Mesenchymal stem cell (in vitro differentiated cells and primary cell): ENCODE measurements around the gene ITPKA.

Experiments used
- DNase-seq: peaks from one replicate; pipeline ENCODE4 v3.0.0-alpha.2; 2013
- H2AFZ ChIP-seq: one replicate; pipeline ENCODE4 v1.6.1; 2013; ENCODE audit warnings: low read depth, mild to moderate bottlenecking, control low read depth, inconsistent platforms, low read length, moderate library complexity
- H2AK5ac ChIP-seq: 2 replicates; pipeline ENCODE4 v1.6.1; 2013; ENCODE audit warnings: low read length, moderate library complexity, mild to moderate bottlenecking, inconsistent platforms; ENCODE audit not compliant: severe bottlenecking
- H2BK120ac ChIP-seq: one replicate; pipeline ENCODE4 v1.6.1; 2013; ENCODE audit warnings: low read depth, mild to moderate bottlenecking, inconsistent platforms, low read length, moderate library complexity
- H2BK12ac ChIP-seq, 2 experiments: one replicate each; pipeline ENCODE4 v1.6.1; 2013; ENCODE audit warnings: inconsistent platforms in 2 of 2, low read length in 2 of 2, mild to moderate bottlenecking in 2 of 2, moderate library complexity in 2 of 2, control low read depth in 1 of 2
- H2BK15ac ChIP-seq: one replicate; pipeline ENCODE4 v1.6.1; 2013; ENCODE audit warnings: mild to moderate bottlenecking, low read depth, inconsistent platforms; ENCODE audit not compliant: poor library complexity, severe bottlenecking
- H2BK5ac ChIP-seq: 2 replicates; pipeline ENCODE4 v1.6.1; 2013; ENCODE audit warnings: low read depth, mild to moderate bottlenecking, low read length, control low read depth, inconsistent platforms; ENCODE audit not compliant: poor library complexity, severe bottlenecking
- H3K14ac ChIP-seq, 2 experiments: one replicate each; pipeline ENCODE4 v1.6.1; 2013; ENCODE audit warnings: inconsistent platforms in 2 of 2, low read length in 2 of 2, control low read depth in 1 of 2, mild to moderate bottlenecking in 1 of 2, moderate library complexity in 1 of 2
- H3K18ac ChIP-seq, 2 experiments: one replicate each; pipeline ENCODE4 v1.6.1; 2013; ENCODE audit warnings: inconsistent platforms in 2 of 2, low read length in 2 of 2, control low read depth in 1 of 2, low read depth in 1 of 2, mild to moderate bottlenecking in 1 of 2
- H3K23ac ChIP-seq, 2 experiments: one replicate each; pipeline ENCODE4 v1.6.1; 2013; ENCODE audit warnings: inconsistent platforms in 2 of 2, low read length in 2 of 2, mild to moderate bottlenecking in 2 of 2, moderate library complexity in 2 of 2, control low read depth in 1 of 2
- H3K27ac ChIP-seq: 2 replicates; pipeline ENCODE4 v1.5.1; 2013; ENCODE audit warnings: mild to moderate bottlenecking, moderate library complexity, low read length, control low read depth, inconsistent platforms; ENCODE audit not compliant: poor library complexity, severe bottlenecking
- H3K27me3 ChIP-seq, 2 experiments: 2 replicates each; pipeline versions ENCODE4 v1.6.1 to v1.7.0; 2013; ENCODE audit warnings: low read length in 2 of 2, mild to moderate bottlenecking in 2 of 2, moderate library complexity in 2 of 2, control low read depth in 1 of 2, inconsistent platforms in 1 of 2; ENCODE audit not compliant: control insufficient read depth in 1 of 2, insufficient read depth in 1 of 2
- H3K36me3 ChIP-seq, 2 experiments: 2 replicates each; pipeline versions ENCODE4 v1.6.1 to v1.7.0; 2013; ENCODE audit warnings: low read length in 2 of 2, control low read depth in 1 of 2, inconsistent platforms in 1 of 2, low read depth in 1 of 2, mild to moderate bottlenecking in 1 of 2; ENCODE audit not compliant: insufficient read depth in 2 of 2, control insufficient read depth in 1 of 2
- H3K4ac ChIP-seq, 2 experiments: one replicate each; pipeline ENCODE4 v1.6.1; 2013; ENCODE audit warnings: inconsistent platforms in 2 of 2, low read length in 2 of 2, mild to moderate bottlenecking in 2 of 2, moderate library complexity in 2 of 2, control low read depth in 1 of 2, low read depth in 1 of 2
- H3K4me1 ChIP-seq: 2 replicates; pipeline ENCODE4 v1.6.1; 2013; ENCODE audit warnings: low read depth, low read length, control low read depth; ENCODE audit not compliant: control insufficient read depth, insufficient read depth
- H3K4me2 ChIP-seq: 2 replicates; pipeline ENCODE4 v1.6.1; 2013; ENCODE audit warnings: low read length, mild to moderate bottlenecking, inconsistent platforms; ENCODE audit not compliant: poor library complexity, severe bottlenecking
- H3K4me3 ChIP-seq, 2 experiments: 2 replicates each; pipeline versions ENCODE4 v1.5.1 to v1.7.0; 2013; ENCODE audit warnings: low read length in 2 of 2, mild to moderate bottlenecking in 2 of 2, control low read depth in 1 of 2, low read depth in 1 of 2; ENCODE audit not compliant: insufficient read depth in 1 of 2
- H3K79me1 ChIP-seq: replicated peaks from 2 replicates; pipeline ENCODE4 v1.6.1; 2013; ENCODE audit warnings: mild to moderate bottlenecking, control low read depth, low read length, inconsistent platforms; ENCODE audit not compliant: poor library complexity, severe bottlenecking
- H3K9ac ChIP-seq: 2 replicates; pipeline ENCODE4 v1.7.0; 2013; ENCODE audit warnings: mild to moderate bottlenecking, low read length, moderate library complexity
- H3K9me3 ChIP-seq: 2 replicates; pipeline ENCODE4 v1.7.0; 2013; ENCODE audit warnings: mild to moderate bottlenecking, low read length; ENCODE audit not compliant: control insufficient read depth
- H4K8ac ChIP-seq: one replicate; pipeline ENCODE4 v1.6.1; 2013; ENCODE audit warnings: inconsistent platforms, mild to moderate bottlenecking, low read length, moderate library complexity
- H4K91ac ChIP-seq: one replicate; pipeline ENCODE4 v1.6.1; 2013; ENCODE audit warnings: mild to moderate bottlenecking, low read length, inconsistent platforms
- WGBS: methylation state at CpG from one replicate; pipeline ENCODE4 v1.1.7; 2013; ENCODE audit warnings: mixed read lengths; 5-methylcytosine and 5-hydroxymethylcytosine counted together

The ITPKA gene

DNA sequence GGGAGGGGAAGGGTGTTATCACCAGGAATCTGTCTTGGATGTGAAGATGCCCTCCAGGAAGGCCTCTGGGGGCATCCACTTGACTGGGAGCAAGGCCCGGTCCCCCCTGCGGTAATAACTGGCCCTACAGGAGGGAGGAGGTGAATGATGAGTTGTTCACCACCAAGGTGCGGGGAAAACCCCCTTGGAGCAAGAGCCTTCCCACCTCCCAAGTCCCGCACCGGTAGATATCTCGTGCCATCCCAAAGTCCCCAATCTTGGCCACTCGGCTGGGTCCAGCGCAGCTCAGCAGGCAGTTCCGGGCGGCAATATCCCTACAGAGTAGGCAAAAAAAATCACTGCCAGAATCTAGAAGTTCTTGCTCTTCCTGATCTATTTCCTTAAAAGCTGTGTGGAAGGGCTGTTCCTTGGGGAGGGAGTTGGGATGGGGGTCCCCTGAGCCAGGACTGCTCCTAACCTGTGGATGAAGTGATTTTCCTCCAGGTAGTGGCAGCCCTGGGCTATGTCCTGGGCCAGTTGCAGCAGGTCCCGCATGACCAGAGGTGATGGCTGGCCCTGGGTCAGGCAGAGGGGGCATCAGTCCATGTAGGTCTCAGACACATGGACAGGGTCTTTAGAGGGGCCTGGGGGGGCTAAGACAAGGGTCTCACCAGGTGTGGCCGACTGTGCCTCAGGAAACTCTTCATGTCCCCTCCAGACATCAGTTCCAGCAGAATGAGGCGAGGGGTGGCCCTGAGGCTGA is 11.2 kb downstream of the ITPKA start:
- H3K14ac ChIP-seq, result no peak overlapping the region
- no peak overlapping the region for H3K4ac ChIP-seq
- H4K8ac ChIP-seq, result no peak overlapping the region
- no peak for DNase-seq
- H3K79me1 ChIP-seq, result no peaks in the 10 kb centered on the region
- no peaks in the 10 kb centered on the region for H3K36me3 ChIP-seq
- no peak overlapping the region for H3K4me3 ChIP-seq
- H2BK15ac ChIP-seq, result no peak overlapping the region
- H3K27me3 ChIP-seq, result peaks cover 67 to 79% of the 10 kb centered on the region in 2 experiments
- no peaks in the 10 kb centered on the region for H3K9me3 ChIP-seq
- no peak overlapping the region for H3K18ac ChIP-seq
- no peak overlapping the region for H2BK5ac ChIP-seq
- H3K4me2 ChIP-seq, result no peak overlapping the region
- H2BK12ac ChIP-seq, result no peak overlapping the region
- H3K4me1 ChIP-seq, result peaks cover 19% of the 10 kb centered on the region
- no peak overlapping the region for H3K9ac ChIP-seq
- no peak overlapping the region for H2BK120ac ChIP-seq
- no peak overlapping the region for H3K27ac ChIP-seq
- H3K23ac ChIP-seq, result no peak overlapping the region
- no peak overlapping the region for H2AK5ac ChIP-seq
- 84% methylated on average over 13 of the region's 13 CpGs for whole genome bisulfite sequencing
- no peak overlapping the region for H2AFZ ChIP-seq
- H4K91ac ChIP-seq, result no peak overlapping the region

- no peak overlapping the region for H3K9ac ChIP-seq
- no peak overlapping the region for H2AK5ac ChIP-seq
- H2BK5ac ChIP-seq, result no peak overlapping the region
- no peak overlapping the region for H2BK12ac ChIP-seq
- no peaks in the 10 kb centered on the region for H3K36me3 ChIP-seq
- 72% methylated on average over 4 of the region's 4 CpGs for WGBS
- no peak for DNase-seq
- no peak overlapping the region for H3K14ac ChIP-seq
- H3K4me1 ChIP-seq, result peaks cover 19% of the 10 kb centered on the region
- H2AFZ ChIP-seq, result no peak overlapping the region
- no peak overlapping the region for H3K23ac ChIP-seq
- H2BK15ac ChIP-seq, result no peak overlapping the region
- H2BK120ac ChIP-seq, result no peak overlapping the region
- H3K4me2 ChIP-seq, result no peak overlapping the region
- no peak overlapping the region for H3K27ac ChIP-seq
- no peak overlapping the region for H3K18ac ChIP-seq
- no peaks in the 10 kb centered on the region for H3K79me1 ChIP-seq
- peaks cover 70 to 76% of the 10 kb centered on the region in 2 experiments for H3K27me3 ChIP-seq
- H3K9me3 ChIP-seq, result no peaks in the 10 kb centered on the region
- no peak overlapping the region for H3K4ac ChIP-seq
- no peak overlapping the region for H3K4me3 ChIP-seq
- H4K8ac ChIP-seq, result no peak overlapping the region
- no peak overlapping the region for H4K91ac ChIP-seq
Measured at GRCh38 chr15:41505776-41506175, 12.1 kb downstream of the ITPKA start.

DNA sequence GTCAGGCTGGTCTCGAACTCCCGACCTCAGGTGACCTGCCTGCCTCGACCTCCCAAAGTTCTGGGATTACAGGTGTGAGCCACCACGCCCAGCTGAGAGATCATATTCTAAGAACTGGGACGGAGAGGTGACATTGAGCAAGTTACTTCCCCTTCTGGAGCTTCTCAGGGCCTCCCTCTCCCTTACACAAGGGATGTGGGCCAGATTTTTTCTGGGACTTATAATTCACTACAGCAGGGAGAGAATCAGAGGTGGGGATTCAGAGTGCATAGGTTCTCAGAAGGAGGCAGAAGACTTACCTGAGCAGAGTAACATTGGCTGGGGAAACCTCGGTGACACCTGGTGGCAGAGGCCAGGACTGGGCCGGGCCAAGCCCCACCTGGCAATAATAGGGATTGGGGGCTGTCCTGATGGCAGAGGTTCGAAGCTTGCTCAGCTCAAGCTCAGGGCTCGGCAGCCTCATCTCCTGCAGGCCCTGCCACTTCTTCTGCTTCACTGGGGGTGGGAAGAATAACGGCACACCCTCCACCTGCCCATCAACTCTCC is 13.2 kb downstream of the ITPKA start:
- no peak for DNase-seq
- Histone ChIP-seq H3K18ac (no peak overlapping the region), H2AFZ (no peak overlapping the region), H3K79me1 (no peaks in the 10 kb centered on the region), H3K14ac (no peak overlapping the region), H3K9me3 (no peaks in the 10 kb centered on the region), H3K27me3 (peaks cover 64 to 75% of the 10 kb centered on the region in 2 experiments), H2BK12ac (no peak overlapping the region), H2BK15ac (no peak overlapping the region), H3K4ac (no peak overlapping the region), H3K9ac (no peak overlapping the region), H2AK5ac (no peak overlapping the region), H3K23ac (no peak overlapping the region), H2BK120ac (no peak overlapping the region), H3K4me3 (no peak overlapping the region), H3K4me1 (peaks cover 20% of the 10 kb centered on the region), H3K4me2 (no peak overlapping the region), H4K8ac (no peak overlapping the region), H2BK5ac (no peak overlapping the region), H4K91ac (no peak overlapping the region), H3K27ac (no peak overlapping the region), H3K36me3 (no peaks in the 10 kb centered on the region)
- WGBS, result 75% methylated on average over 9 of the region's 10 CpGs

DNA sequence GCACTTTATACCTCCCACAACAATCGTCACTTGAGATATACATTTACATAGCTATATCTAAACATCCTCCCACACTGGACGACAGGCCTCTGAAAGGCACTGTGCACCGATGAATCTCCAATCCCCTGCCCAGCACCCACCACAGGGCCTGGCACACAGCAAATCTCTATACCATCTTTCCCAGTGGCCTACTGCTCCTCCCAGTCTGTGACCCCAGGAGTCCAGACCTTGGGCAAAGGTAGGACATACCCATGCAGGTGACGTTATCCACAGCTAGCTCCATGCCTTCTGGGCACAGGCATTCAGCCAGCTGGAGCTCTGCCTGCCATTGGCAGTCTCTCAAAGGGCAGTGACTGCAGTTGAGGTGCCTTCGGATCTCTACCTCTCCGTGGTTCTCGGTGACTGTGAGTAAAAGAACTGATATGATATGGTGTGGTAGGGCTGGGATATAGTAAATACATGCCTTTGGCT is 14.2 kb downstream of the ITPKA start:
- H2AFZ ChIP-seq, result no peak overlapping the region
- no peak overlapping the region for H2BK5ac ChIP-seq
- no peaks in the 10 kb centered on the region for H3K79me1 ChIP-seq
- no peak overlapping the region for H2BK120ac ChIP-seq
- H3K27ac ChIP-seq, result no peak overlapping the region
- no peak overlapping the region for H2BK15ac ChIP-seq
- no peak overlapping the region for H3K14ac ChIP-seq
- H3K4me3 ChIP-seq, result no peak overlapping the region
- DNase-seq, result no peak
- H3K9ac ChIP-seq, result no peak overlapping the region
- H3K9me3 ChIP-seq, result no peaks in the 10 kb centered on the region
- H3K27me3 ChIP-seq, result peaks cover 64 to 75% of the 10 kb centered on the region in 2 experiments
- no peak overlapping the region for H2AK5ac ChIP-seq
- H3K18ac ChIP-seq, result no peak overlapping the region
- no peak overlapping the region for H3K4ac ChIP-seq
- H3K4me2 ChIP-seq, result no peak overlapping the region
- no peak overlapping the region for H4K91ac ChIP-seq
- no peak overlapping the region for H2BK12ac ChIP-seq
- H3K36me3 ChIP-seq, result peaks cover 0 to 3% of the 10 kb centered on the region in 2 experiments
- no peak overlapping the region for H4K8ac ChIP-seq
- no peak overlapping the region for H3K23ac ChIP-seq
- H3K4me1 ChIP-seq, result peaks cover 19% of the 10 kb centered on the region
- WGBS, result 88% methylated on average over 7 of the region's 7 CpGs
